NCI-H1930 (cell line): ENCODE results near the gene SLC35F4.

Experiments
- DNase-seq, 2 experiments: peaks; one replicate each; lab custom pipeline; 2025; lab: John Stamatoyannopoulos, UW

Gene SLC35F4

DNA sequence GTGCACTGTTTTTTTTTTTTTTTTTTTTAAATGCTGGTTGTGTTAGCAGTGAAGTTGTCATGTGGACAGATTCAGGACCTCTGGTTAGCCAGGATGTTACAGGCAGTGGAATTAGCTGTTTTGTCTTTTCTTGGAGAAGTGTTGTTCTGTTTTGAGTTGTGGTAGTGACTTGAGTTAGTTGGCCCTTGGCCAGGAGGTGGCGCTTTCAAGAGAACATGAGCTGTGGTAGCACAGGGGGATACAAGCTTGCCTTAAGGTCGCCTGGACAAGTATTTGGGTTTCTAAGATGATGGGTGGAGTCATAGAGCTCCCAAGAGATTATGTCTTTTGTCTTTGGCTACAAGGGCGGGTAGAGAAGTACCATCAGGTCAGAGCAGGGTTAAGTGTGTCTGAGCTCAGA, 338.9 kb downstream of the SLC35F4 start:
- no peak for DNase-seq

- DNase-seq = no peak
Measured at GRCh38 chr14:57519043-57519442, 346.8 kb downstream of the SLC35F4 start.
